ENCODE measurements around the gene ATP1A1.

ATP1A1 gene

DNA sequence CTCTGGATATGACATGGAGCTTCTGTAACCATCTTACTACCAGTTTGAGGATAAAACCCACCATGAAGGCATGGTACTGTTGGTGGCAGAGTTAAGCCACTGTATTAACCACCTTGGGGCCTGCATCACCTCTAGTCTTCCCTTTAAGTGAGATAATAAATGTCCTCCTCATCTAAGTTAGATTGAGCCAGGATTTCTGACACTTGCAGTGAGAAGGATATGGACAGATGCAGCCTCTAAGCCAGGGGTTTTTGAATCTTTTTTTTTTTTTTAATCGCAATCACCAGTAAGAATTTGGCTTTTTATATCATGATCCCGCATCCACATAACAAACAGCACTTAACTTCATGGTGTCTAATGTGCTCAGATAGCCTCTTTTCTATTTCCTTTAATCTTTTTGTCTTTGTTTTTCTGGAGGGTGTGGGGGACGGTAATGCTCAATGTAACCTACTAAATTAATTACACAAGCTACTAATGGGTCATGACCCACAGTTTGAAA is 42.2 kb downstream of the ATP1A1 start:
- no peak for DNase-seq (ENCODE audit: low read depth)

- DNase-seq (ENCODE audit: low read depth): no peak
Observed at GRCh38 chr1:116415699-116416533, 42.9 kb downstream of the ATP1A1 start.

GRCh38 chr1:116416854-116417513 is 43.9 kb downstream of the ATP1A1 start:
- DNase-seq (ENCODE audit: low read depth): no peak

- DNase-seq (ENCODE audit: low read depth): no peak
Observed at GRCh38 chr1:116417678-116418077, 44.6 kb downstream of the ATP1A1 start.

DNA sequence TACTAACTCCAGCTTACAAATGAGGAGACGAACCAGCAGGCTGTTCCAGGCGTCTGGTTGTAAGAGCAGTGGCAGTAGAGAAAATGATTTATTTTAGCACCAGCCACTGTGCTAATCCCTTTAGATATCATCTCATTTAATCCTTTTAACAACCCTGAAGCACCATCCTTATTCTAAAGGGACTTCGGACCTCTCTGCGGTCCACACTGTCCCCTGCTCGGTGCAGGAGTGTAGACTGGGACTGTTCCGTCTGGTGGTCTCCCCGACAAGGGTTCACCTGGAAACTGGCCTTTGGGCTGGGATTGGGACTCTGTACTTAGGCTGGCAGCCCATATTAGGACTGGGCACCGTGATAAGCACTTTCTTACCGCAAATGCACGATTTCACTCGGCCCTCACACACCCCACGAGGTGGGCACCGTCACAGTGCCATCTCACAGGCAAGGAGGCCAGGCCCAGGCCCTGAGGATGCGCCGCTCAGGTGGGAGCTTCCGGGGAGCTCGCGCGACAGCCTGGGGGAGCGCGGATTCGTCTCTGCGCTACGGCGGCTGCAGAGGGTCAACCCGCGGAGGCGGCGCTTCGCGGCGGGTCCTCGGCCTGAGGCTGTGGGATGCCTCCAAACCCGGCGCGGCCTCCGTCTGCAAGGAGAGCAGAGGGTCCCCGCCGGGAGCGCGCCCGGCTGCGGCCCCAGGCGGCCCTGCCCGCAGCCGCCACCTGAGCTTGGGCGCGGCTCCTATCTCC is 45.2 kb downstream of the ATP1A1 start:
- DNase-seq (ENCODE audit: low read depth): peak; percentile 64

DNA sequence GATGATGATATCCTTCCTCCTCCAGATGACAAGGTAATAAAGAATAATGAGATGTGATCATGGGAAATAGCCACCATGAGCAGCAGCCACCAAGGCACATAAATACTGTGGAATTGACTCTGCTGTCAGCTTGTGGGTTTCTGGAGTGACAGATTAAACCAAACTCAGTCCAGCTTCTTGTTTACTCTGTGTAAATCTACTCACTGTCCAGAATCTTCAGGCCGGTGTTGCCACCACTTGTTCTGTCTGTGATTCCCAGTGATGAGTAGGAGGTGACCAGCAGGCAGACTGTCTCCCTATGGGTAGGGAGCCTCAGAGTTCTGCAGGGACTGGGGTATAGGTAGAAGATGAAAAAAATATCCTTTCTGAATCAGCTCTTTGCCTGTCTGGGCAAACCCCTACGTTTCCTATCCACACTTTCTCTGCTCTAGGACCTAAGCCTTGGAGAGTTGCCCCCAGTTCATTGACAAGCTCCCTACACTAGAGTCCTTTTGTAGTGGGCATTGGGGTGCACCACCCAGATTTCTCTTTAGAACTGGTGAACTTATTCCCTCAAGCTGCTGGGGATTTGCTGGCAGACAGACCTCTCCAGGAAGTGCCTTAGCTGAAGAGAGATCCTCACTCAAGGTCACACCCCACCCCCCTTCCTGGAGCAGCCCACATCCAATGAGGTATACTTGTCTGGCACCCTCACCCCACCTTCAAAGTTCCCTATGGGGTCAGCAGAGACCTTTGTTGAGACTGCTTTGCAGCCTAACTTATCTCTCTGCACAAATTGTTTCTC is 47.6 kb downstream of the ATP1A1 start:
- DNase-seq (ENCODE audit: low read depth): no peak

- no peak for DNase-seq (ENCODE audit: low read depth)
Observed at GRCh38 chr1:116424438-116424837, 51.4 kb downstream of the ATP1A1 start.

DNA sequence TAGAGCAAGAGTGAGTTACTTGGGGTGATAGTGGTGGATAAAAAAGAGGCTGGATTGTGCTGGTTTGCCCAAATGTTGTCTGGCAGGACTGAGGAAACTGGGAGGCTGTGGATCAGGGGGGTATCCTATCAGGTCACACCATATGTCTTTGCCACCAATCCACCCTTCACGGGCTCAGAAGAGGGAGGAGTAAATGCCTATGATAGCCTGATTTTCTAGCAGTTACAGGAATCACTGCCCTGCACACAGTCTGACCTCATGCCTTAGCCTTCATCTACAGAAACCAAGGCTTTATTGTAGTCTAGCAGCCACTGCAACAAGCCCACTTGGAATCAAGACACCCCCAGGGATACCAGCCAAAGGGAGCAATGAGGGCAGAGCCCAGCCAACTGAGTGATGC is 51.8 kb downstream of the ATP1A1 start:
- DNase-seq (ENCODE audit: low read depth): no peak

GRCh38 chr1:116425987-116426386 is 52.9 kb downstream of the ATP1A1 start:
- DNase-seq (ENCODE audit: low read depth): no peak

DNA sequence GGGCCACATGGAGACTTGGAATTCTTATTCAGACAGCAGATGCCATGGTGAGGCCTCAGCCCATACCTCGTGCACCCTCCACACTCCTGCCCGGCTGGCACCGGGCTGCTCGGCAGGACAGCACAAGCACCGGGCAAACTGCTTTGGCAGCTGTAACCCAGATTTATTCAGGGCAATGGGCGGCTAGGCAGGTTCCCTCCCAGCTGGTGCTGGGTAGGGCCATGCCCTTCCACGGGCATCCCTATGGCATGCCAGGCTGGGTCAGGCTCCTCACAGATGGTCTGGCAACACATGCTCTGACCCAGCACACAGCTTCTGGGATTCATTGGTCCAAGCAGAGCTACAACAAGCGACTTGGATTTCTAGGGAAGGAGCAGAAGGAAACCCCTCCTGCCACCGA is 53.4 kb downstream of the ATP1A1 start:
- no peak for DNase-seq (ENCODE audit: low read depth)

DNA sequence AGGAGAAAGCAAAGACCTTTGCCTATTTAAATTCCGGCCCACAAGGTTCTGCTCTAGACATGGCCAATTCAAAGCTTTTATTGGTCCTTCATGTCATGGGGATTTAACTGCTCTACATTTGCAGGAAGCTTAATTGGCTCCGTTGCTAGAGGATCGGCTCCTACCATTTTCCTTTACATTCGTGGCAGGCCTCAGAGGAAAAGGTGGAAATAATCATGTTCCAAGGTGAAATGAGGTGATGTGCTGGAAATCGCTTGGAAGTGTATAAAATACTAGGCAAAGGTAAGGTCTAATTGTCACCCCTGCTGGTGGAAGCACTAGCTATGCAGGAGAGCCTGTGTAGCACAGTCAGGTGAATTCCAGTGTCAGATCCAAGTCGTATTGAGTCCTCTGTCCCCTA is 55.5 kb downstream of the ATP1A1 start:
- no peak for DNase-seq (ENCODE audit: low read depth)

DNA sequence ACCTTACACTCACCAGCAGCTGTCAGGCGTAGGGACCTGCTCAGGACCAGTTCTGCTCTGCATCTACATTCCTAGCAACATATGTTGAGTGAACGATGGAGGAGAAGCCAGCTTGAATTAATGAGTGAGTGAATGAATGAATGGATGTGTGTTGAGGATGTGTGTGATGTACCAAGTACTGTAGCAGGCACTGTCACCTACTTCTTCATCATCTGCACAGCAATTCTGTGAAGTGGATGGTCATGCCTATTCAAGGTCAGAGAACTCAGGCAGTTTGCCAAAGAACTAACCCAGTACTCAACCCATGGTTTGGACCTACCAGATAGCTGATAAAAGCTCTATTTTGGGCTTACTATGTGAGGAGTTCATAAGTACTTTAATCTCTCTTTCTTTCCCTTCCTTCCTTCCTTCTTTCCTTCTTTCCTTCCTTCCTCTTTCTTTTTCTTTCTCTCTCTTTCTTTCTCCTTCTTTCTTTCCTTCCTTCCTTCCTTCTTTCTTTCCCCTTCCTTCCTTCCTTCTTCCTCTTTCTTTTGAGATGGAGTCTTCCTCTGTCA is 56.9 kb downstream of the ATP1A1 start:
- no peak for DNase-seq (ENCODE audit: low read depth)

GRCh38 chr1:116431870-116432500 is 58.9 kb downstream of the ATP1A1 start:
- DNase-seq (ENCODE audit: low read depth): no peak

DNA sequence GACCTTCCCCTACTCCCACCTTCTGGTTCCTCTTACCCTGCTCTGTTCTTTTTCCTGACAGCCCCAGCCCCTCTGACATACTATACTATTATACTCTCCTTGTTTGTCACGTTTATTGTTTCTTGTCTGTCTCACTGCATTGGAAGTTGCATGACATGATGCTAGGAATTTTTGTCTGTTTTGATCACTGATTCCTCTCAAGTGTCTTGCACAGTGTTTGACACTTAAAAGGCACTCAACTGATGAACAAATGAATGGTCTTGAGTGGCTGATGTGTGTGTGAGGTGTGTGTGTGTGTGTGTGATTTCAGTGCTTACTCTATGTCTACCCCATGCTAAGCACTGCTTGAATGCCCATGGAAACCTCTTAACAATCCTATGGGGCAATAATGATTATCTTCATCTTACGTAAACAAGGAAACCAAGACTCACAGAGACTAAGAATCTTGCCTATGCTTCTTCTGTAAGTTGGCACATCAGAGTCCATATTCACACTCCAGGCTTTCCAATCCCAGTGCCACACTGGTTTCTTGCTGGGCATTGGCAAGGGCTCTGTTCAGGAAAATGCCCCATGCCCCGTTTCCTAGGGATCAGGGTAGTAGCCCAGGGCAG is 59.7 kb downstream of the ATP1A1 start:
- DNase-seq (ENCODE audit: low read depth): no peak

DNA sequence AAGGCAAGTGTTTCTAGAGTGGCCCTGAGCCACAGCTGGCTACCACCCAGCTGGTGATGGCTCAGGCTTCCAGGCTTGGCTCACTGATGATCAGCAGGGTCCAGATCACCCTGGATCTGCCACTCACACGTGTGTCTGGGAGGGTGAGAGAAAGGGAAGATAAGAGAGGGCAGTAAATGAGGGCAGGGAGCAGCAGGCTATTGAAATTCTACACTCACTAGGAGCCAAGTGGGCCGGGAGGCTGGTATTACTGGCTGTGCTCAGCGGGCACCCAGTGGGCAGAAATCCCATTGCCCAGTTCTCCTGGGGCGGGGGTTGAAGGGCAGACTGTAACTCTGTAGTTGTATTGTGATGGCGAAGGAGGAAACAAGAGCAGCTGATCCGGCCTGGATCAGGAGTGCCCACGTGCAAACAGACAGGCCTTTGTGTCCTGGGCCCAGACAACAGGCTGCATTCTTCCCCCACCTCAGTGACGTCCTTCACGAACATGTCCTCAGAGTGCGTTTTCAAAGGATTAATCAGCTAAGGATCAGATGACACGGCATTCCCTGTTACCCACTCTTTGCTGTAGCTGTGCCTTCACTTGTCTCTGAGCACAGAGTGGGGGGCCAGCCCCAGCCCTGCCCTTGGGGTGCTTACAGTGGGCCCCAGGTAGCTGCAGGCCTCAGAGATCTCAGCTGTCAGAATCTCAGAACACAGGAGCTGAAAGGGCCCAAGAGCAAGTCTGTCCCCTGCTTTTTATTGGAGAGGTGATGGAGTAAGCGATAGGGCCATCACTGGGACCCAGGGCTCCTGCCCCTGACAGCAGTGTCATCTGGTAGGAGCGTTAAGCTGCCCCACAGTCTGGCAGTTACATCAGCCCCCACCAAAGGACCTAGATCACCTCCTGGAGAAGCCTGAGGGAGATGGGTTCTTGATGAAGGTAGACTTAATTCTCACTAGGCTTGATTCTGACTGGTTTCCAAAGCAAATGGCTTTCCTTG is 60.5 kb downstream of the ATP1A1 start:
- no peak for DNase-seq (ENCODE audit: low read depth)

- DNase-seq (ENCODE audit: low read depth): no peak
Observed at GRCh38 chr1:116434849-116435248, 61.8 kb downstream of the ATP1A1 start.

DNA sequence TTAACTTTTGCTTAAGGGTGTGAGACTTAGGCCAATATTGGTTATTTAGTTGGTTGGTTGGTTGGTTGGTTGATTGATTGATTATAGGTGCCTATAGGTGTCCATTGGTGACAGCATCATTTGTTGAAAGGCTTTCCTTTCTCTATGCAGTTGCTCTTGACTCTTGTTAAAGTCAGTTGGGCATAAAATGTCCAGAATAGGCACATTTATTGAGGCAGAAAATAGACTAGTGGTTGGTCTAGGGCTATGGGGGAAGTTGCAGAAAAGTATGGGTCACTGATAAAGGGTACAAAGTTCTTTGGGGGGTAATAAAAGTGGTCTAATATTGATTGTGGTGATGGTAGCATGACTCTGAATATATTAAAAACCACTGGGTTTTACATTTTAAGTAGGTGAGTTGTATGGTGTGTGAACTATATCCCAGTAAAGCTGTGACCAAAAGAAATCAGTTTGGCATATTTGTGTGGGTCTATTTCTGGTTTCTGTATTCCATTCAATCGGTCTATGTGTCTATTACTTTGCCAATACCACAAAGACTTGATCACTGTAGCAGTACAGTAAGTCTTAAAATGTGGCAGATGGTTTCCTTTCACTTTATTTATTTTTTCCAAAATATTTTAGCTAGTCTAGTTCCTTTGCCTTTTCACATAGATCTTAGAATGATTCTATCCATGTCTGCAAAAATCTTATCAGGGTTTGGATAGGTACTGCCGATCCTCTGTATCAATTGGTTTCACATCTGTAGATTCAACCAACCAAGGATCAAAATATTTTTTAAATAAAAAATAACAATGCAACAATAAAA is 63.0 kb downstream of the ATP1A1 start:
- no peak for DNase-seq (ENCODE audit: low read depth)

DNA sequence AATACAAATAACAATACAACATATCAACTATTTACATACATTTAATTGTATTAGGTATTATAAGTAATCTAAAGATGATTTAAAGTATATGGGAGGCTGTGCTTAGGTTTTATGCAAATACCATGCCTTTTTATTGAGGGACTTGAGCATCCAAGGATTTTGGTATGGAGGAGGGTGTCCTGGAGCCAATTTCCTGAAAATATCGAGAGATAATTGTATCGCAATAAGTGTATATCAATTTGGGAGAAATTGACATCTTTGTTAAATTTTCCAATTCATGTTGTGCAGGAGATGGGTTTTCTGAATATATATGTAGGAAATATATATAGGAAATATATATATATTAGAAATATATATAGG is 63.5 kb downstream of the ATP1A1 start:
- DNase-seq (ENCODE audit: low read depth): no peak

DNA sequence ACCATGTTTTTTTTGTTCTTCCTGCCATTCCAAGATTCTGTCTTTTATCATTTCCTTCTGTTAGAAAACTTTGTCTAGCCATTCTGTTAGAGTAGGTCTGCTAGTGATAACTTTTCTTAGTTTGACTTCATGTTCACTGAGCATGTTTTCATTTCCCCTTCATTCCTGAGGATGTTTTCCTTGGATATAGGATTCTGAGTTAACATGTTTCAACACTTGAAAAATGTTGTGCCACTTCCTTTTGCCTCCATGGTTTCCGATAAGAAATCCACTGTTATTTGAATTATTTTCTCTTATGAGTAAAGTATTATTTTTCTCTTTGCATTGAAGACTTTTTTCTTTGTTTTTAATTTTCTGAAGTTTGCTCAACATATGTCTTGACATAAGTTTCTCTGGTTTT is 66.7 kb downstream of the ATP1A1 start:
- DNase-seq (ENCODE audit: low read depth): no peak

All from stimulated activated CD8-positive, alpha-beta memory T cell treated with anti-CD3 and anti-CD28 coated beads, Interleukin-15, amount 100 ng/mL, for 24 hours (primary cell).